Neuron (in vitro differentiated cells): ENCODE measurements around the gene ANGPTL2.

Experiments used
- H2AFZ ChIP-seq: one replicate; pipeline ENCODE4 v1.6.1; 2013; ENCODE audit warnings: low read depth, mild to moderate bottlenecking, inconsistent platforms, low read length, moderate library complexity
- H3K27me3 ChIP-seq: one replicate; pipeline ENCODE4 v1.6.1; 2013; ENCODE audit warnings: low read length; ENCODE audit not compliant: insufficient read depth
- H3K36me3 ChIP-seq: one replicate; pipeline ENCODE4 v1.6.1; 2013; ENCODE audit warnings: low read length; ENCODE audit not compliant: insufficient read depth
- H3K4me1 ChIP-seq: one replicate; pipeline ENCODE4 v1.6.1; 2013; ENCODE audit warnings: low read length; ENCODE audit not compliant: insufficient read depth
- H3K4me3 ChIP-seq: 2 replicates; pipeline ENCODE4 v1.5.1; 2013; ENCODE audit warnings: mild to moderate bottlenecking, low read length, moderate library complexity
- H3K9me3 ChIP-seq: one replicate; pipeline ENCODE4 v1.6.1; 2013; ENCODE audit warnings: low read length

The ANGPTL2 gene

DNA sequence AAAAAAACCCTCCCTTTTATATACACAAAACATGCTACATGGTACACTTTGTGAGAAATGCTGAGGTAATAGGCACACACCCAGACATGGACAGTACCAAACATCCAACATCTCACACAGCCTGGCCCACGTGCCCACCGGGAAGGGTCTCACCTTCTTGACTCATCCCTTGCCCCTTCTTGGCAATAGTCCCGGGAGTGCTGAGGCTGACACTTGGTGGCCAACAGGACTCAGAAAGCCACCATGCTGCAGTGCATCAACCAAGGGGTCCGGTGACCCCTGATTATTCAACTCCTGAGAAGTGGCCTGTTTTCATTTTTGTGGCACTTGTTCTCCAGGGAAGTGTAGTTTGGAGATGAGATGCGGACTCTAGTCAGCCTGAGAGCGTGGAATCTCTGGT lies 35.0 kb downstream of the ANGPTL2 start:
- Histone ChIP-seq H2AFZ (no peak overlapping the region), H3K4me1 (peaks cover 3% of the 10 kb centered on the region), H3K9me3 (no peaks in the 10 kb centered on the region)

DNA sequence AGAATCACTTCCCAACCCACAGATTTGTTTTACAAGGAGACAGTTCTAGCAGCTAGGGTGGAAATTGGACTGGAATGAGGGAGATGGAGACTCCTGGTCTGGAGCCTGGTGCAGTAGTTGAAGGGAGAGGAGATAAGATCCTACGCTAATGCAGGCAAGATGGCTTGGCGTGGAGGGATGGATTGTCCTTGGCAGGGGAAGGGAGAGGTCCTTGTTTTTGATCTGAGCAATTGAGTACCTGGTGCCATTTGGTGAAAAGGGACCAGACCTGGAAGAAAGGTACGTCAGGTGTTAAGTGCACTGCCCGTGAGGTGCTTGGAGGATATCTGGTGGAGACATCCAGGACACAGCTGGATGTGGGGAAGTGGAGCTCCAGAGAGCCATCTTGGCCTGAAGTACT lies 35.7 kb downstream of the ANGPTL2 start:
- H3K9me3 ChIP-seq, result no peaks in the 10 kb centered on the region
- H3K27me3 ChIP-seq, result no peaks in the 10 kb centered on the region
- peaks cover 3% of the 10 kb centered on the region for H3K4me1 ChIP-seq
- H3K36me3 ChIP-seq, result peaks cover 24% of the 10 kb centered on the region
- H2AFZ ChIP-seq, result no peak overlapping the region
- no peak overlapping the region for H3K4me3 ChIP-seq

More for the DNA sequence above, 35.0 kb downstream of the ANGPTL2 start:
- H3K36me3 ChIP-seq, result peaks cover 24% of the 10 kb centered on the region
- no peak overlapping the region for H3K4me3 ChIP-seq
- no peaks in the 10 kb centered on the region for H3K27me3 ChIP-seq

DNA sequence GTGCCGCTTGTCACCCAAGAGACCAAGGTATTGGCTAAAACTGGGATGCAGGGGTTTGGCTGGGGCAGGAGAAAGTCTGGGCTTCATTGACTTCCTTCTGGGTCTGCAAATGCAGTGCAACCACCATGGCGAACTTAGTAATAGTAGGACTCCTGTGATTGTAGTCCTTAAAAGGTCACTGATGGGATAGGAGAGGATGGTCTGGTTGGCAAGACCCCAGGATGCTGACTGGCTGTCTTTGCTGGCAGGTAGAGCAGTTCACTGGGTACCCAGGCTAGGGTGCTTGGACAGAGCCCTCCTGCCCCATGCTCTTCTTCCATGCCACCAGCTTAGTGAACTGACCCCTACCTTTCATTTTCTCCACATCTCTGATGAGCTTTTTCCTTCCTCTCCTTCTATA lies 37.2 kb downstream of the ANGPTL2 start:
- Histone ChIP-seq H3K4me3 (no peak overlapping the region), H3K9me3 (no peaks in the 10 kb centered on the region), H2AFZ (no peak overlapping the region), H3K27me3 (no peaks in the 10 kb centered on the region), H3K36me3 (peaks cover 17% of the 10 kb centered on the region), H3K4me1 (peaks cover 3% of the 10 kb centered on the region)

DNA sequence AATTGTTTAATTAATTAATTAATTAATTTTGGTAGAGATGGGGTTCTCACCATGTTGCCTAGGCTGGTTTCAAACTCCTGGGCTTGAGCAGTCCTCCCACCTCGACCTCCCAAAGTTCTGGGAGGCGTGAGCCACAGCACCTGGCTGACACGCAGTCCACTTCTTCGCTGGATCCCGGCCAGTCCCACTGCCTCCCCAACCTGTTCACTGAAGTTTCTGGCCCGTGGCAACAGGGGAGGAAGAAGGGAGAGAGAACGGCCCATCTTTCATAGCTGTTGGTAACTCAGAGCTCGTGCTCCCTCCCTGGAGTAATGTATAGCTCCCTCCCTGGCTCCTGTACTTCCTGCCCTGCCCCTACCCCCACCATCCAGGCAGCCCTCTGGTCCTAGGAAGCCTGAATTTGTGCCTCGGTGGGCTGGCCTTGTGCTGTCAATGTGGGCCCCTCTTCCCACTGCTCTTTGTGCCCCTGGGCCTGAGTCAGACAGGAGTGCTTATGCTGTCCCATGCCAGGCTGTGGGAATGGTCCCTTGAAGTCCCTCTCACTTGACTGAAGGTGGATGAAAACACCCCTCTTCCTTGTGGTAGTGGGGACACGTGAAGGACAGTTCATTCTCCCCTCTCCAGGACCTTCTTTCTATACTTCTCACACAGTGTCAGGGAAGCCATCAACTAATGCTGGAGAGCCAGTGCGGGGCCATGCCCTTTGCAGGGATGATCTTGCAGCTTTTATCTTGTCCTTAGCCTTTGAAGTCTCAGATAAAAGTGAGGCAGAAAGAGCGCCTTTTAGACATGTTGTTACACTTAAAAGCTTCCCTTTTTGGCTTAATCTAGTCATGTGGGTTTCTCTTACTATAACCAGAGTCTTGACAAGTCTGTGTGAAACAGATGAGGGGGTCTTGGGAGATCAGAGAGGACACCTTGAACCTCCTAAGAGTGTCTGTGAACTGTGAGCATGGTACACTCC lies 38.1 kb downstream of the ANGPTL2 start:
- H3K4me3 ChIP-seq, result no peak overlapping the region
- H2AFZ ChIP-seq, result no peak overlapping the region
- no peaks in the 10 kb centered on the region for H3K27me3 ChIP-seq
- peaks cover 3% of the 10 kb centered on the region for H3K4me1 ChIP-seq
- H3K36me3 ChIP-seq, result peaks cover 17% of the 10 kb centered on the region
- peaks cover 2% of the 10 kb centered on the region for H3K9me3 ChIP-seq

DNA sequence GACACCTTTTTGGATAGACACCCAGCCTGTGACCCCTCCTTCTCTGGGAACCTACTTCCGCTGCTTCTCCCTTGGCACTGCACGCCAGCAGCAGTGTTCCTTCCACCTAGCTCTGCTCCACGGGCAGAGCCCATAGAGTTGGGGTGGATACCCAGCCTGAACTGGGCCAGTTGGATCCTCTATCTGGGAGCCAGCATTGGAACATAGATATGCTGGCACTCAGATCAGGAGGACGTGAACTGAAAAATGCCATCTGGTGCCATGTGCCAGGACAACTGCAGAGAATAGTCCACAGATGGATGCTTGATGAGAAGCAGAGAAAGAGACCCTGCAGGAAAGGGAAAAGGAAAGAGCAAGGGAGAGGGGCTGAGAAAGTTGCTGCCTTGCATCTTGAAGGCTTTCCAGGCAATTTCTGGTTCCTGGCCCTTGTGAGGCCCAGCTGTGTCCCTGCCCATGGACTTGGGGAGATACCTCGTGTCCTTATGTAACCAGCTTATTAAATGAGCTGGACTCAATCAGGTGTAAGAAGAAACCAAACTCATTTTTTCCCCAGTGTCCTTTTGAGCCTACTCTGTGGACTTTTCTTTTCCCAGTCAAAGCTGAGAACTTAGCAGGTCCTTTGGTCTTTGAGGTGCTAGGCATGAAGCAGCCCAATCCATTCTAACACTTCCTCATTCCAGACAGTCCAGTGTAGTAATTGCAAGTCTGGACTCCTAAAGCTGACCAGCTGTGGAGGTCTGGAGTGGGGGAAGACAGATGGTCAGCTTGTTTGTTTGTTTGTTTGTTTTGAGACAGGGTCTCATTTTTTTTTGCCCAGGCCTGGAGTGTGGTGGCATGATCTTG lies 39.1 kb downstream of the ANGPTL2 start:
- H3K36me3 ChIP-seq, result peaks cover 11% of the 10 kb centered on the region
- no peak overlapping the region for H2AFZ ChIP-seq
- H3K4me3 ChIP-seq, result no peak overlapping the region

DNA sequence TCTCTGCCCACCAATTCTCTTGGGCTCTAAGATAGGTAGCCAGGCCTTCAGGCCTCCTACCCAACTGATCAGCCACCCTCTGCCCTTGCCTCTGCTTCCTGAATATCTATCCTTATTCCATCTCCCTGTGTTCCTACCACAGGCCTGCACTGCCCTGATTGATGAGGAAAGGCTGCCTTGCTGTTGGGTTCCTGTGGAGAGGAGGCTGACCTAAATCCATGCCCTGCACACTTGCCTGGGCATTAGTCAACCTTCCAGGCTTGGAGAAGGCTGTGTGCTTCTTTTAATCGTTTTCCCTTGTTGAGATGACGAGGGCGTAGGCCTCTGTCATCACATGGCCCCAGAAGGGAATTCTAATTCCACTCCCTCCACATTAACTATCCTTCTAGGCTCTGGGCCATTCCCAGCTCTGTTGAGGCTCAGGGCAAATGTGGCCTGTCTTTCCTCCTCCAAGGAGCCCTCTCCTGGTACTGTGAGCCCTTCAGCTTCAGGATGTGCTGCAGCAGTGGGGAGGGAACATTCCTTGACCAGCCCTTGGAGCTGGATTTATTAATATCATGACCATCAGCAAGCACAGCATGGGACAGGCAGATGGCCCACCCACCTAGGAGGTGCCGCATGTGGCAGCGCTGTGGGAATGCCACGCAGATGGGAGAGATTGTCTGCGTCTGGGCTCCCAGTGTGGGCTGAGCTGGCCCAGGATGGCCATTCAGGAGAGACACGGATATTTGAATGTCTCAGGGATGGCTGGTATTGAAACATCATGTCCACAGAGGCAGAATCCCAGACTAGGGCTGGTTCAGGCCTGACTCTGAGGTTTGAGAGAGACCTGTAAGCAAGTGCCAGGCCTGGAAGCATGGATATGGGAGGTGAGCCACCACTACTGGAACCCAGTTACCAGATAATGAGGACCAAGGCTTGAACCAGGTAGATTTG lies 40.9 kb downstream of the ANGPTL2 start:
- H3K36me3 ChIP-seq, result no peaks in the 10 kb centered on the region
- peaks cover 14% of the 10 kb centered on the region for H3K4me1 ChIP-seq
- no peaks in the 10 kb centered on the region for H3K27me3 ChIP-seq
- no peak overlapping the region for H3K4me3 ChIP-seq
- H2AFZ ChIP-seq, result no peak overlapping the region
- H3K9me3 ChIP-seq, result peaks cover 2% of the 10 kb centered on the region

More for the DNA sequence above, 39.1 kb downstream of the ANGPTL2 start:
- Histone ChIP-seq H3K27me3 (no peaks in the 10 kb centered on the region), H3K9me3 (peaks cover 2% of the 10 kb centered on the region), H3K4me1 (peaks cover 5% of the 10 kb centered on the region)

DNA sequence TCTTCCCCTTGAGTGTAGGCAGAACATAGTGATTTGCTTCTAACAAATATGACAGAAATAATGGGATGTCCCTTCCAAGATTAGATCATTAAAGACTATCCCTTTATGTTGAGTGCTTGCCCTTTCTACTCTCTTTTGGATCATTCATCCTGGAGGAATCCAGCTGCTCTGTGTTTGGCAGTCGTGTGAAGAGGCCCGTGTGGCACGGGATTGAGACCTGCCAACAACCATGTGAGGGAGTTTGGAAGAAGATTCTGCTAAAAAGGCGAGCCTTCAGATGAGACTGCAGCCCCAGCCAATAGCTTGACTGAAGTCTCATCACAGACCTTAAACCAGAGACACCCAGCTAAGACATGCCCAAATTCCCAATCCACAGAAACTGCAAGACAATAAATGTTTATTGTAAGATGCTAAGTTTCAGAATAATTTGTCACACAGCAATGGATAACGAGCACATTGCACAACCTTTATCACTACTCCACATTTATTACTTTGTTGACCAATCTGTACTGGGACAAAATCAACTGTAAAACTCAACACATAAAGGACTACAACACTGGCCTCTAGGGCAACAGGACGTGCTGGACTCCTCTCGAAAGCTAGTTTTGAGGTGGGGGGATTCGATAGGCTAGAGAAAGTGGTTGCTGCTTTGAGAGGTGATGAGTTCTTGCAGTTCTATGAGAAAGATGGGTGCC lies 42.8 kb downstream of the ANGPTL2 start:
- peaks cover 31% of the 10 kb centered on the region for H3K4me1 ChIP-seq
- H2AFZ ChIP-seq, result no peak overlapping the region
- H3K9me3 ChIP-seq, result peaks cover 2% of the 10 kb centered on the region
- no peaks in the 10 kb centered on the region for H3K27me3 ChIP-seq
- H3K4me3 ChIP-seq, result no peak overlapping the region
- H3K36me3 ChIP-seq, result no peaks in the 10 kb centered on the region

DNA sequence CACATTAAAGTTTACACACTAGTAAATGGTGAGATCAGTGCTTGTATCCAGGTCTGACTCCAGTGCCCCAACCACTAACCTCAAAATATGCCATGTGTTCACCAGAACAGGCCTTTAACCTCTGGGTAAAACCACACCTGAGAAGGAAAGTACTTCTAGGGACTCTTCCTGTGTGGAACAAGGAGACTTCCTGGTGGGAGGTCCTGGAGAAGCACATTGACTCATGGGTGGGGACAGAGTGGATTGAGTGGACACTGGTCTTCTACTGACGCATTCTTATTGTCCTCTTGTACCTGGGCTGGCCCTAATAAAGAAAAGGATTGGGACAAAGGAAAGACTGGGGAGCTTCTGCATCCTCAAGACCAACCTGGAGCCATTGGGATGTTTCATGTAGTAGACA lies 43.4 kb downstream of the ANGPTL2 start:
- Histone ChIP-seq H3K36me3 (no peaks in the 10 kb centered on the region), H3K4me3 (no peak overlapping the region), H3K4me1 (peaks cover 35% of the 10 kb centered on the region), H3K9me3 (peaks cover 2% of the 10 kb centered on the region), H3K27me3 (no peaks in the 10 kb centered on the region), H2AFZ (no peak overlapping the region)

DNA sequence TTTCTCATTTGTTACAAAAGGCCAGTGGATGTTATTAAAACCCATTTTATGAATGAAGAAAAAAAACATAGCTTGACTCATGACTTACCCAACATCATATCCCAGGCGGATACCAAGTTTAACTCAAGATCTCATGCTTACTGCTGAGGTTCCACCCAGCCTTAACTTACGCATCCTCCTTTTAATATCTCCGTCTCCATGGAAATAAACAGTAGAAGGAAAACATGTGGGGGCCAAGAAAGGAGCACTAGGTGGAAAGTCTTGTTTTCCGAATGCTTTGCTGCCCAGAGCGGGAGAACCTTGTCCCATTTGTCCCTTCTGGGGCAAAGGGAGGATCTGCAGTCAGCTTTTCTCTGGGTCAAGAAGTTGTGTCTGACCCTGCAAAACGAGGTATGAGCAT lies 44.1 kb downstream of the ANGPTL2 start:
- Histone ChIP-seq H3K4me1 (peaks cover 35% of the 10 kb centered on the region), H3K4me3 (no peak overlapping the region), H3K9me3 (peaks cover 2% of the 10 kb centered on the region), H3K27me3 (no peaks in the 10 kb centered on the region), H3K36me3 (no peaks in the 10 kb centered on the region), H2AFZ (no peak overlapping the region)

DNA sequence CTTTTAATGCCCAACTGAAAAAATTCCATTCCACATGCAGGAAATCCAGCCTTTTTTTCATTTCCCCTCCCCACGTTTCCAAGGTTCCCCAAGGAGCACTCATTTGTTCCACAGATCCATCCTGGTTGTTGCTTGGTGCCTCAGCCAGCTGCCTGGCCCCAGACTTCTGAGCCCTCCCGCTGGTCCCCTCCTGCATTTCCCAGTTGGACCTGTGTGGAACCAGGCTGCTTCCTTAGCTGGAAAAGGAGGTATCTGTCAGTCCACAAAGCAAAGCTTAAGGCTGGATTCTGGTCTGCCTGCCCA lies 44.8 kb downstream of the ANGPTL2 start:
- no peak overlapping the region for H2AFZ ChIP-seq
- H3K4me3 ChIP-seq, result no peak overlapping the region
- peaks cover 35% of the 10 kb centered on the region for H3K4me1 ChIP-seq
- H3K9me3 ChIP-seq, result peaks cover 2% of the 10 kb centered on the region
- no peaks in the 10 kb centered on the region for H3K36me3 ChIP-seq
- H3K27me3 ChIP-seq, result no peaks in the 10 kb centered on the region

DNA sequence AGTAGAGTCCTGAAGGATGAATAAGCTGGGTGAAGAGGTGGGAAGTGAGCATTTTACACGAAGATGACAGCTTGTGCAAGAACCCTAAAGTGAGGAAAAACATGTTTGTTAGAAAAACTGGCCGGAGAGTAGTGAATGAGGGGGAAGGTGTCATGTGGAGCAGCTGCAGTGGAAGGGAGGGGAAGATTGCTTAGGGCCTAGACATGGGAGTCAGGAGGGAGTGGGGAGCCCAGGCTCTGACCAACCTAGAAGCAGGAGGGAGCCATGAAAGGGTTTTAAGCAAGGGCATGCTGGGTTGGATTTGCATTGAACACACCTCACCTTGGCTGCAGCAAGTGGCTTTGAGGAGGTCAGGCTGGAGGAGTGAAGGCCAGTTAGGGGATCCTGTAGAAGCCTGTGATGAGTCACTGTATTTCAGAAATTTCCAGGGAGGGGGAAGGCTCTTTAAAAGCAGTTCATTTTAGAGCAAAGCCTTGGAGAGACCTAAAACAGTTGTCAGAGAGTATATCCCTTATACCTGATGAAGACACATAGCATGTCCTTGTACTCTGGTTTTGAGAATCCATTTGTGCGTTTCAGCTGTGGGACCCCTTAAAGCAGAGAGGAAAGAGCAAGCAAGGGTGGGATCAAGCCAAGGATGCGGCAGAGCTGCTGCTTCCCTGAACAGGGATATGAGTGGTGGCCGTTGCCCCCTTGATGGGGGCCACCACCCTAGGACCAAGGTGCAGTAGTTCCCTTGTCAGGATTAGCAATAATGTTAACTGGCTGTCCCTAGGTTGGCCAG lies 45.4 kb downstream of the ANGPTL2 start:
- peaks cover 2% of the 10 kb centered on the region for H3K9me3 ChIP-seq
- H3K4me3 ChIP-seq, result no peak overlapping the region
- no peaks in the 10 kb centered on the region for H3K27me3 ChIP-seq
- H3K4me1 ChIP-seq, result peaks cover 35% of the 10 kb centered on the region
- no peak overlapping the region for H2AFZ ChIP-seq
- no peaks in the 10 kb centered on the region for H3K36me3 ChIP-seq
